Vagina (tissue), 2 donors: ENCODE measurements around the gene CCRL2.

Source experiments
- POLR2A ChIP-seq, 2 donors: fragments of 450-650 bp; IDR thresholded peaks; one replicate each; pipeline ENCODE4 v1.6.1; 2017; ENCODE audit warnings: antibody characterized with exemption in 2 of 2, mild to moderate bottlenecking in 2 of 2, moderate library complexity in 2 of 2
- POLR2AphosphoS5 ChIP-seq, 2 donors: sonication (generic); formaldehyde crosslinking; IDR thresholded peaks; one replicate each; pipeline ENCODE4 v1.9.0; 2017; ENCODE audit warnings: antibody characterized with exemption in 2 of 2, mild to moderate bottlenecking in 2 of 2, low read depth in 1 of 2; ENCODE audit not compliant: insufficient read depth in 1 of 2
- TF ChIP-seq, protein P1 (sequence below), 3 experiments: fragments of 450-650 bp in 2 of 3; fragments of 200-600 bp in 1 of 3; sonication (generic) in 1 of 3; IDR thresholded peaks; one replicate each; pipeline ENCODE4 v1.5.1; 2017 to 2019; ENCODE audit warnings: antibody characterized with exemption in 3 of 3, mild to moderate bottlenecking in 2 of 3, moderate library complexity in 2 of 3

DNA sequence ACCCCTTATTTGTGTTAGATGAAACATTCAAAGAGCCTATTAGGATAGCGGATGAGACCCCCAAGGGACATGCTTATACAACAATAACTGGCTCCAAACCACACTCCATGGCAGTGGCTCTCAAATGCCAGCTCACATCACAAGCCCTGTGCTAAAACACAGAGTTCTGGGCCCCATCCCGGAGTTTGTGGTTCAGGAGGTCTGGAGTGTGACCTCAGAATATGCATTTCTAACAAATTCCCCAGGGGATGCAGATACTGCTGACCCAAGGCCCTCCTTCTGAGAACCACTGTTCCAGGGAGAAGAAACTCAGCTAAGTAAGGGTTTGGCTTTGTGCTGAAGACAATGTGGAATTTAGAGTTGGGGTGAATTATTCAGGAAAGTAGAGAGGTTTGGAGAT is 3.6 kb downstream of the CCRL2 start:
- TF ChIP-seq POLR2A (IDR thresholded peaks at IDR 0.05) = no peak
- TF ChIP-seq, protein P1, sequence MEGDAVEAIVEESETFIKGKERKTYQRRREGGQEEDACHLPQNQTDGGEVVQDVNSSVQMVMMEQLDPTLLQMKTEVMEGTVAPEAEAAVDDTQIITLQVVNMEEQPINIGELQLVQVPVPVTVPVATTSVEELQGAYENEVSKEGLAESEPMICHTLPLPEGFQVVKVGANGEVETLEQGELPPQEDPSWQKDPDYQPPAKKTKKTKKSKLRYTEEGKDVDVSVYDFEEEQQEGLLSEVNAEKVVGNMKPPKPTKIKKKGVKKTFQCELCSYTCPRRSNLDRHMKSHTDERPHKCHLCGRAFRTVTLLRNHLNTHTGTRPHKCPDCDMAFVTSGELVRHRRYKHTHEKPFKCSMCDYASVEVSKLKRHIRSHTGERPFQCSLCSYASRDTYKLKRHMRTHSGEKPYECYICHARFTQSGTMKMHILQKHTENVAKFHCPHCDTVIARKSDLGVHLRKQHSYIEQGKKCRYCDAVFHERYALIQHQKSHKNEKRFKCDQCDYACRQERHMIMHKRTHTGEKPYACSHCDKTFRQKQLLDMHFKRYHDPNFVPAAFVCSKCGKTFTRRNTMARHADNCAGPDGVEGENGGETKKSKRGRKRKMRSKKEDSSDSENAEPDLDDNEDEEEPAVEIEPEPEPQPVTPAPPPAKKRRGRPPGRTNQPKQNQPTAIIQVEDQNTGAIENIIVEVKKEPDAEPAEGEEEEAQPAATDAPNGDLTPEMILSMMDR (IDR thresholded peaks at IDR 0.05) = no peak
- no peak for TF ChIP-seq POLR2AphosphoS5 (IDR thresholded peaks at IDR 0.05; ENCODE audit: insufficient read depth in 1 of 2, low read depth in 1 of 2)
